A549 (cell line): ENCODE results near the gene RASSF9.
A peak's percentile ranks its signal among the peaks of the same experiment; 100 is the strongest.

ENCODE experiments used
- POLR2A ChIP-seq: IDR thresholded peaks from 2 replicates; pipeline ENCODE4 v1.6.1; 2012; ENCODE audit warnings: mild to moderate bottlenecking, low read length
- RAD21 ChIP-seq, 2 experiments: fragments of >200 bp in 1 of 2; sonication (Bioruptor Twin) in 1 of 2; formaldehyde crosslinking in 1 of 2; IDR thresholded peaks in 1 of 2; conservative IDR thresholded peaks in 1 of 2; 2 replicates in 1 of 2; 3 replicates in 1 of 2; pipeline ENCODE4 v1.6.1; 2012 to 2018; ENCODE audit warnings: inconsistent platforms in 1 of 2
- RFX5 ChIP-seq: fragments of 450-650 bp; IDR thresholded peaks from 2 replicates; pipeline ENCODE4 v1.7.1; 2014; ENCODE audit warnings: antibody characterized with exemption, mild to moderate bottlenecking, moderate library complexity
- SREBF2 ChIP-seq: fragments of 450-650 bp; IDR thresholded peaks from 2 replicates; pipeline ENCODE4 v1.6.1; 2014; ENCODE audit warnings: mild to moderate bottlenecking, moderate library complexity
- TFCP2L1 ChIP-seq: fragments of 250-450 bp; sonication (Bioruptor Pico); IDR thresholded peaks from 2 replicates; pipeline ENCODE4 v1.5.0; 2021; ENCODE audit warnings: mild to moderate bottlenecking
- TF ChIP-seq, protein P1 (sequence below): fragments of >200 bp; sonication (Bioruptor Twin); formaldehyde crosslinking; IDR thresholded peaks from 3 replicates; pipeline ENCODE4 v1.5.1; 2016
- TF ChIP-seq, protein P2 (sequence below): IDR thresholded peaks from 2 replicates; pipeline ENCODE4 v1.6.1; 2012

DNA sequence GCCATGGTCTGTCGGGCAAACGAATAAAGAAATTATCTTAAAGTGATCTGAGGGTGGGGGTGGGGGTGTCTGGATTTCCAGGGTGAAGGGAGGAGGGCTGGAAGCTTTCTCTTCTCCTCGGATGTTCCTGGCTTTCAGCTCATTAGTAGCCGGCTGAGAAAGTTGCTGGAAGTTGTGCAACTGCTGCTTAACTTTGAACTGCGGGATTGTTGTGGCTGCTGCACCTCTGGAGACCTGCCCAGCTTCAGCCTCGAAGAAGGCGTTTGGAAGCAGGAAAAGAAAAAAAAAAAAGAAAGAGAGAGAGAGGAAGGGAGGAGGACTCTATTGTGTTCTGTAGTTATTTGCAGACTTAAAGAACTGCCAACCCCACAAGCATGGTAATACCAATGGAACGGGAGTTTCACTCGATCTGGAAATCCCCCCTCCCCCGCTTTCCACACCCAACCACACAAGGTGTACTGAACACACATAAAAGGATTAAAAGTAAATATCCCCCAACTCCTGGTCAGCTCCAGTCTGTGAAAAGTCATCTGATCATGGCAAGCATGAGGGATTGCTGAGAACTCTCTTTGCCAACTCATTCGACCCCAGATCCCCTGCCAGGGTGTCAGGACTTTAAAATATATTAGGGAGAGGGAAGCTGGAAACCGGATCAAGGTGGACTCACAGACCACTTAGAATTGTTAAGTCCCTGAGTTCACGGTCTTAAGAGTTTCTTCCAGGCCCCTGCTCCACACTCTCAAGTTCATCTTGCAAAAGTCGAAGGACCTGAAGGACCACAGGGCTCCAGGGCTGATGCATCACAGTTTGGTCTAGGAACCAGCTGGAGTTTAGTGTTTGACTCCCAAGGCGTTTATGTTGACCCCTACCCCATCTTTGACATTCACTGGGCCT is at the start of gene RASSF9:
- TF ChIP-seq, protein P1, sequence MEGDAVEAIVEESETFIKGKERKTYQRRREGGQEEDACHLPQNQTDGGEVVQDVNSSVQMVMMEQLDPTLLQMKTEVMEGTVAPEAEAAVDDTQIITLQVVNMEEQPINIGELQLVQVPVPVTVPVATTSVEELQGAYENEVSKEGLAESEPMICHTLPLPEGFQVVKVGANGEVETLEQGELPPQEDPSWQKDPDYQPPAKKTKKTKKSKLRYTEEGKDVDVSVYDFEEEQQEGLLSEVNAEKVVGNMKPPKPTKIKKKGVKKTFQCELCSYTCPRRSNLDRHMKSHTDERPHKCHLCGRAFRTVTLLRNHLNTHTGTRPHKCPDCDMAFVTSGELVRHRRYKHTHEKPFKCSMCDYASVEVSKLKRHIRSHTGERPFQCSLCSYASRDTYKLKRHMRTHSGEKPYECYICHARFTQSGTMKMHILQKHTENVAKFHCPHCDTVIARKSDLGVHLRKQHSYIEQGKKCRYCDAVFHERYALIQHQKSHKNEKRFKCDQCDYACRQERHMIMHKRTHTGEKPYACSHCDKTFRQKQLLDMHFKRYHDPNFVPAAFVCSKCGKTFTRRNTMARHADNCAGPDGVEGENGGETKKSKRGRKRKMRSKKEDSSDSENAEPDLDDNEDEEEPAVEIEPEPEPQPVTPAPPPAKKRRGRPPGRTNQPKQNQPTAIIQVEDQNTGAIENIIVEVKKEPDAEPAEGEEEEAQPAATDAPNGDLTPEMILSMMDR = no peak
- TF ChIP-seq RAD21 (conservative IDR thresholded peaks at IDR 0.05 in 1 of 2, IDR thresholded peaks at IDR 0.05 in 1 of 2) = no peak; a peak in 1 of 5 replicates
- no peak for TF ChIP-seq SREBF2
- TF ChIP-seq, protein P2, sequence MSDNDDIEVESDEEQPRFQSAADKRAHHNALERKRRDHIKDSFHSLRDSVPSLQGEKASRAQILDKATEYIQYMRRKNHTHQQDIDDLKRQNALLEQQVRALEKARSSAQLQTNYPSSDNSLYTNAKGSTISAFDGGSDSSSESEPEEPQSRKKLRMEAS = peak; percentile 37; the same call in 1 of the 2 replicates
- TF ChIP-seq POLR2A = no peak
- TF ChIP-seq RFX5 = no peak
- no peak for TF ChIP-seq TFCP2L1 (CRISPR knock-in tag)
